T follicular helper cell (primary cell): ENCODE measurements around the gene OR1I1.

Experiments used
- DNase-seq: peaks from one replicate; pipeline ENCODE4 v3.0.0-alpha.2; 2020; ENCODE audit warnings: low read depth

The OR1I1 gene

GRCh38 chr19:15118789-15119494, 36.9 kb downstream of the OR1I1 start:
- DNase-seq: no peak

GRCh38 chr19:15120135-15121026, 38.4 kb downstream of the OR1I1 start:
- no peak for DNase-seq

GRCh38 chr19:15122331-15123030, 40.5 kb downstream of the OR1I1 start:
- no peak for DNase-seq

GRCh38 chr19:15123031-15123890, 41.2 kb downstream of the OR1I1 start:
- DNase-seq: no peak

- DNase-seq: no peak
These were observed 41.9 kb downstream of the OR1I1 start for GRCh38 chr19:15123900-15124299.

- DNase-seq: no peak
These were observed 42.7 kb downstream of the OR1I1 start for GRCh38 chr19:15124572-15125231.

- DNase-seq: peak; percentile 92
These were observed 43.4 kb downstream of the OR1I1 start for GRCh38 chr19:15125232-15126067.

- DNase-seq: no peak
These were observed 44.3 kb downstream of the OR1I1 start for GRCh38 chr19:15126131-15126910.

- DNase-seq: no peak
These were observed 46.3 kb downstream of the OR1I1 start for GRCh38 chr19:15128162-15128770.

- no peak for DNase-seq
These were observed 48.0 kb downstream of the OR1I1 start for GRCh38 chr19:15129856-15130585.

- DNase-seq: no peak
These were observed 54.4 kb downstream of the OR1I1 start for GRCh38 chr19:15136234-15136954.

- no peak for DNase-seq
These were observed 55.8 kb downstream of the OR1I1 start for GRCh38 chr19:15137777-15138176.

- no peak for DNase-seq
These were observed 56.4 kb downstream of the OR1I1 start for GRCh38 chr19:15138427-15138826.

GRCh38 chr19:15141143-15141542, 59.1 kb downstream of the OR1I1 start:
- DNase-seq: no peak

- no peak for DNase-seq
These were observed 60.3 kb downstream of the OR1I1 start for GRCh38 chr19:15142313-15142712.
